Panc1 (cell line): ENCODE measurements around the gene UXS1. TPM values are rescaled to one million over a fixed set of nuclear protein-coding genes. Genes with fewer than 3 reads are reported as not detected.

Experiments
- ATAC-seq: fragments of 200-7000 bp; cut with Tn5 transposase; 2 replicates; pipeline ENCODE4 v1.9.1; 2020; ENCODE audit warnings: mild to moderate bottlenecking, moderate library complexity
- BruUV-seq: library from RNA; stranded (reverse); fragments of 400-500 nt; replicated peaks from 2 replicates; lab custom pipeline; 2021; lab: Mats Ljungman, UMichigan
- CTCF ChIA-PET: fragments of 300-600 bp; sonication (Branson Sonifier 250); formaldehyde crosslinking; loops from one replicate; lab custom pipeline; 2022; ENCODE audit warnings: antibody characterized with exemption; lab: Charles Lee
- POLR2A ChIA-PET: fragments of 300-600 bp; sonication (Branson Sonifier 250); formaldehyde crosslinking; loops from one replicate; lab custom pipeline; 2022; ENCODE audit warnings: antibody characterized with exemption; lab: Charles Lee
- DNase-seq: peaks from one replicate; pipeline ENCODE4 v3.0.0-alpha.2; 2010; ENCODE audit warnings: low read depth, low spot score
- H3K27ac ChIP-seq: 2 replicates; pipeline ENCODE4 v1.5.1; 2011; ENCODE audit warnings: mild to moderate bottlenecking, low read length, inconsistent platforms
- H3K27me3 ChIP-seq: fragments of 200-500 bp; sonication (Bioruptor generic); 2 replicates; pipeline ENCODE4 v1.6.0; 2014; ENCODE audit warnings: low read length, inconsistent platforms; ENCODE audit not compliant: control insufficient read depth, insufficient read depth
- H3K36me3 ChIP-seq: fragments of 200-500 bp; sonication (Bioruptor generic); 2 replicates; pipeline ENCODE4 v1.5.1; 2014; ENCODE audit warnings: inconsistent platforms, mild to moderate bottlenecking, low read length, moderate library complexity; ENCODE audit not compliant: control insufficient read depth, insufficient read depth
- H3K4me1 ChIP-seq: 2 replicates; pipeline ENCODE4 v1.5.1; 2011; ENCODE audit warnings: inconsistent platforms, mild to moderate bottlenecking, low read length, moderate library complexity; ENCODE audit not compliant: control insufficient read depth, insufficient read depth
- H3K4me3 ChIP-seq, 2 experiments: 2 replicates each; pipeline ENCODE4 v1.5.1; 2011 to 2012; ENCODE audit warnings: low read depth in 2 of 2, low read length in 2 of 2, mild to moderate bottlenecking in 2 of 2, inconsistent platforms in 1 of 2, moderate library complexity in 1 of 2
- H3K9me3 ChIP-seq: fragments of 200-500 bp; sonication (Bioruptor generic); 2 replicates; pipeline ENCODE4 v1.5.1; 2014; ENCODE audit warnings: low read depth, mild to moderate bottlenecking, inconsistent platforms, low read length, moderate library complexity; ENCODE audit not compliant: control insufficient read depth, insufficient read depth
- POLR2AphosphoS5 ChIP-seq: IDR thresholded peaks from 2 replicates; pipeline ENCODE4 v1.6.1; 2012; ENCODE audit warnings: mild to moderate bottlenecking, low read depth, low read length, moderate library complexity
- SIN3A ChIP-seq: IDR thresholded peaks from 2 replicates; pipeline ENCODE4 v1.6.1; 2012; ENCODE audit warnings: low read depth, mild to moderate bottlenecking, low read length, moderate library complexity, borderline replicate concordance; ENCODE audit not compliant: insufficient read depth
- TCF7L2 ChIP-seq: IDR thresholded peaks from 2 replicates; pipeline ENCODE4 v1.6.1; 2011; ENCODE audit warnings: mild to moderate bottlenecking, low read depth, low read length, inconsistent platforms
- in situ Hi-C: cut with HindIII; loops from 2 replicates; pipeline ENCODE4 v1.10.0; 2016; ENCODE audit warnings: low sequenced_read_pairs, low pct_unique_long_range_greater_than_20kb
- intact Hi-C: fragments of 100-400 bp; cut with micrococcal nuclease; formaldehyde crosslinking; loops from one replicate; pipeline ENCODE4 v1.10.0; 2022; ENCODE audit not compliant: unreplicated experiment
- total RNA-seq: library from RNA; stranded (reverse); gene quantifications from one replicate; pipeline ENCODE4 v1.2.1, GENCODE V29; 2021; ENCODE audit not compliant: unreplicated experiment
- TF ChIP-seq, protein P1 (sequence below): fragments of 450-650 bp; IDR thresholded peaks from 2 replicates; pipeline ENCODE4 v1.5.1; 2017; ENCODE audit warnings: mild to moderate bottlenecking
- TF ChIP-seq, protein P2 (sequence below), 2 experiments: IDR thresholded peaks; 2 replicates each; pipeline ENCODE4 v1.6.1; 2011 to 2012; ENCODE audit warnings: low read depth in 2 of 2, control low read depth in 1 of 2, low read length in 1 of 2, mild to moderate bottlenecking in 1 of 2, moderate library complexity in 1 of 2; ENCODE audit not compliant: insufficient read depth in 1 of 2

Gene UXS1
- total RNA-seq, 1 experiment from 2014 or later = 72.0 TPM

DNA sequence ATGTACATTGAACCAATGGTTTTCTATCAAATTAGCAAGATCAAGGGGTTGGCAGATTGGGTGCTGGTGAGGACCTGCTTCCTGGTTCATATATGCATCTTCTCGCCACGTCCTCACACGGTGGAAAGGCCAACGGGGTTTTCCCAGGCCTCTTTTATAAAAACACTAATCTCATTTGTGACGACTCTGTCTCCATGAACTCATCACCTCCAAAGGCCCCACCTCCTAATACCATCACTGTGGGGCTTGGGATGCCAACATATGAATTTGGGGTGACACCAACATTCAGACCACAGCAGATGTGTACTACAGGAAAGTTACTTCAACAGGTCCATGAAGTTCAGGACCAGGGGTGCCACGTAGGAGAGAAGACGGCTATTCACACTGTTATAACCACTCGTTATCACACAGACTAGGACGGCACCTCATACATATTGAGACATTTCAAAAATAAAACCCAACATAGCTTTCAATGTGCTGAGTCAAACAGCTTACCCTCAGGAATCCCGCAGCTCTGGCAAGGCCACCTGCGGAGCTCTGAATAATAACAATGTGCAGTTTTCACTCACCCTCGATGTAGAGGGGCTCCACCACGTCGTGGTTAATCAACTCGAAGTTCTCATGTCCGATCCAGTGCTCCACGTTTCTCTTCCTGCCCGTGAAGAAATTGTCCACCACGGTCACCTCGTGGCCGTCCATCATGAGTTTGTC is 49.3 kb downstream of the UXS1 start:
- H3K4me3 ChIP-seq = no peak overlapping the region
- CTCF ChIA-PET = no interaction called here
- H3K4me1 ChIP-seq = no peaks in the 10 kb centered on the region
- no peak for ATAC-seq
- H3K36me3 ChIP-seq = no peaks in the 10 kb centered on the region
- POLR2A ChIA-PET = interaction anchor here (0.6 kb wide), 1 partner anchor 71 kb away, joined by 3 read pairs; no protein-coding TSS in a partner anchor
- intact Hi-C loops (no loop called here), in situ Hi-C loops (no loop called here)
- H3K27me3 ChIP-seq = no peaks in the 10 kb centered on the region
- no peak for TF ChIP-seq POLR2AphosphoS5
- TF ChIP-seq, protein P1, sequence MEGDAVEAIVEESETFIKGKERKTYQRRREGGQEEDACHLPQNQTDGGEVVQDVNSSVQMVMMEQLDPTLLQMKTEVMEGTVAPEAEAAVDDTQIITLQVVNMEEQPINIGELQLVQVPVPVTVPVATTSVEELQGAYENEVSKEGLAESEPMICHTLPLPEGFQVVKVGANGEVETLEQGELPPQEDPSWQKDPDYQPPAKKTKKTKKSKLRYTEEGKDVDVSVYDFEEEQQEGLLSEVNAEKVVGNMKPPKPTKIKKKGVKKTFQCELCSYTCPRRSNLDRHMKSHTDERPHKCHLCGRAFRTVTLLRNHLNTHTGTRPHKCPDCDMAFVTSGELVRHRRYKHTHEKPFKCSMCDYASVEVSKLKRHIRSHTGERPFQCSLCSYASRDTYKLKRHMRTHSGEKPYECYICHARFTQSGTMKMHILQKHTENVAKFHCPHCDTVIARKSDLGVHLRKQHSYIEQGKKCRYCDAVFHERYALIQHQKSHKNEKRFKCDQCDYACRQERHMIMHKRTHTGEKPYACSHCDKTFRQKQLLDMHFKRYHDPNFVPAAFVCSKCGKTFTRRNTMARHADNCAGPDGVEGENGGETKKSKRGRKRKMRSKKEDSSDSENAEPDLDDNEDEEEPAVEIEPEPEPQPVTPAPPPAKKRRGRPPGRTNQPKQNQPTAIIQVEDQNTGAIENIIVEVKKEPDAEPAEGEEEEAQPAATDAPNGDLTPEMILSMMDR = no peak
- no peak for TF ChIP-seq TCF7L2
- TF ChIP-seq, protein P2, sequence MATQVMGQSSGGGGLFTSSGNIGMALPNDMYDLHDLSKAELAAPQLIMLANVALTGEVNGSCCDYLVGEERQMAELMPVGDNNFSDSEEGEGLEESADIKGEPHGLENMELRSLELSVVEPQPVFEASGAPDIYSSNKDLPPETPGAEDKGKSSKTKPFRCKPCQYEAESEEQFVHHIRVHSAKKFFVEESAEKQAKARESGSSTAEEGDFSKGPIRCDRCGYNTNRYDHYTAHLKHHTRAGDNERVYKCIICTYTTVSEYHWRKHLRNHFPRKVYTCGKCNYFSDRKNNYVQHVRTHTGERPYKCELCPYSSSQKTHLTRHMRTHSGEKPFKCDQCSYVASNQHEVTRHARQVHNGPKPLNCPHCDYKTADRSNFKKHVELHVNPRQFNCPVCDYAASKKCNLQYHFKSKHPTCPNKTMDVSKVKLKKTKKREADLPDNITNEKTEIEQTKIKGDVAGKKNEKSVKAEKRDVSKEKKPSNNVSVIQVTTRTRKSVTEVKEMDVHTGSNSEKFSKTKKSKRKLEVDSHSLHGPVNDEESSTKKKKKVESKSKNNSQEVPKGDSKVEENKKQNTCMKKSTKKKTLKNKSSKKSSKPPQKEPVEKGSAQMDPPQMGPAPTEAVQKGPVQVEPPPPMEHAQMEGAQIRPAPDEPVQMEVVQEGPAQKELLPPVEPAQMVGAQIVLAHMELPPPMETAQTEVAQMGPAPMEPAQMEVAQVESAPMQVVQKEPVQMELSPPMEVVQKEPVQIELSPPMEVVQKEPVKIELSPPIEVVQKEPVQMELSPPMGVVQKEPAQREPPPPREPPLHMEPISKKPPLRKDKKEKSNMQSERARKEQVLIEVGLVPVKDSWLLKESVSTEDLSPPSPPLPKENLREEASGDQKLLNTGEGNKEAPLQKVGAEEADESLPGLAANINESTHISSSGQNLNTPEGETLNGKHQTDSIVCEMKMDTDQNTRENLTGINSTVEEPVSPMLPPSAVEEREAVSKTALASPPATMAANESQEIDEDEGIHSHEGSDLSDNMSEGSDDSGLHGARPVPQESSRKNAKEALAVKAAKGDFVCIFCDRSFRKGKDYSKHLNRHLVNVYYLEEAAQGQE (IDR thresholded peaks at IDR 0.05; ENCODE audit: insufficient read depth in 1 of 2, low read depth in 2 of 2, low read length in 1 of 2) = no peak
- no peak for TF ChIP-seq SIN3A
- no peak overlapping the region for H3K27ac ChIP-seq
- DNase-seq = no peak
- no peaks in the 10 kb centered on the region for H3K9me3 ChIP-seq
- BruUV-seq = no TSS peak

DNA sequence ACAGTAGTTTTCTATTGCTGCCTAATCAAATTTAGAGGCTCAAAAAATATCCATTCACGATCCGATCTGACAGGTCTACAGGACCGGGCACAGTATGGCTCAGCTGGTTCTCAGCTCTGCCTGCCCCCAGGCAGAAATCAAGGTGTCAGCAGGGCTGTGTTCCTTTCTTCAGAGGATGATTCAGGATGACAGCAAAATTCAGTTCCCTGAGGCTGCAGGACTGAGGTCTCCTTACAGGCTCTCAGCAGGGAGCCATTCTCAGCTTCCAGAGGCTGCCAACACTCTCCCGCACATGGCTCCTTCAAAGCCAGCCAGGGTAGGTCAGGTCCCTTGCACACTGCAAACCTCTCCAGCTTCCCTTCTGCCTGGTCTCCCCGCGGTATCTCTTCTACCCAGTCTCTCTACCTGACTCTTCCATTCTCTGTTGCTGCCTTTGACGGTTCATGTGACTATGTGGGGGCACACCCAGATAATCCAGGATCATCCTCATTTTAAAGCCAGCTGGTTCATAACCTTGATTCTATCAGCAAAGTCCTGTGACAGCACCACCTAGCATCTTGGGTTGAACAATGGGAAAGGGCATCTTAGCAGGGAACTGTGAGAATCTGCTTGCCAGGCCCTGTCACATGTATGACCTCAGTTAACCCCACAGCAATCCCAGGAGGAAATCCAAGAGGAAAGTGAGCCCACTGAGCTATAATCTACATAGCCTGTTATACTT is 50.4 kb downstream of the UXS1 start:
- POLR2A ChIA-PET = interaction anchor here (0.6 kb wide), 1 partner anchor 73 kb away, joined by 3 read pairs; no protein-coding TSS in a partner anchor
- intact Hi-C loops = no loop called here

More for the DNA sequence above, 50.4 kb downstream of the UXS1 start:
- Histone ChIP-seq H3K9me3 (no peaks in the 10 kb centered on the region), H3K27me3 (no peaks in the 10 kb centered on the region), H3K27ac (no peak overlapping the region), H3K36me3 (no peaks in the 10 kb centered on the region), H3K4me1 (no peaks in the 10 kb centered on the region), H3K4me3 (no peak overlapping the region)
- TF ChIP-seq, protein P1 = no peak
- no peak for TF ChIP-seq POLR2AphosphoS5
- DNase-seq (no peak), ATAC-seq (peak; percentile 66)
- CTCF ChIA-PET = interaction anchor here (0.6 kb wide), 1 partner anchor 57 kb away, joined by 4 read pairs; no protein-coding TSS in a partner anchor
- BruUV-seq = no TSS peak
- in situ Hi-C loops = no loop called here
